ENCODE measurements around the gene AKIP1. TPM values are rescaled to one million over a fixed set of nuclear protein-coding genes. Genes with fewer than 3 reads are reported as not detected.

The AKIP1 gene
- total RNA-seq, 2 experiments from 2014 or later, result 25.2 to 28.2 TPM

GRCh38 chr11:8942518-8943066 lies 31.6 kb downstream of the AKIP1 start, which contains the start of gene ASCL3:
TSS of gene ASCL3 (minus strand) at chr11:8943016. CDS start at chr11:8938161, 4,855 bp downstream.
- Histone ChIP-seq H3K4me2 (ENCODE audit: low read length) (no peak within 1 kb of the TSS), H2AFZ (ENCODE audit: low read length) (no peak within 1 kb of the TSS), H4K20me1 (ENCODE audit: insufficient read depth, low read length) (no peaks in the 10 kb centered on the region; the same call in 1 of the 2 replicates), H3K4me1 (ENCODE audit: insufficient read depth, low read length, poor library complexity, severe bottlenecking) (no peaks in the 10 kb centered on the region), H3K9me3 (ENCODE audit: low read length) (no peaks in the 10 kb centered on the region), H3K9me2 (ENCODE audit: insufficient read depth, low read length) (no peaks in the 10 kb centered on the region), H3K27ac (ENCODE audit: low read depth, low read length, poor library complexity, severe bottlenecking) (no peak within 1 kb of the TSS), H3K4me3 (ENCODE audit: low read depth, low read length, poor library complexity, severe bottlenecking) (no peak within 1 kb of the TSS), H3K79me2 (ENCODE audit: insufficient read depth, low read depth, low read length) (no peaks in the 10 kb centered on the region), H3K36me3 (ENCODE audit: insufficient read depth, low read length) (peaks cover 8% of the 10 kb centered on the region; the same call in 1 of the 2 replicates)
- no peak for TF ChIP-seq EZH2phosphoT487 (IDR thresholded peaks at IDR 0.05; ENCODE audit: borderline replicate concordance, low read depth, low read length)
- TF ChIP-seq CTCF (conservative IDR thresholded peaks at IDR 0.05; ENCODE audit: low read length), result no peak
- CTCF ChIA-PET (ENCODE audit: unreplicated experiment), result no interaction called here
- POLR2A ChIA-PET, result no interaction called here
- no TSS peak for BruUV-seq (replicated peaks)
- intact Hi-C loops (cut with micrococcal nuclease; ENCODE audit: unreplicated experiment), result no loop called here
- DNase-seq (ENCODE audit: low spot score), result no peak

- no peak overlapping the region for H2AFZ ChIP-seq (ENCODE audit: low read length)
- peaks cover 51% of the 10 kb centered on the region for H3K36me3 ChIP-seq (ENCODE audit: insufficient read depth, low read length)
- no peaks in the 10 kb centered on the region for H3K4me1 ChIP-seq (ENCODE audit: insufficient read depth, low read length, poor library complexity, severe bottlenecking)
- DNase-seq (ENCODE audit: low spot score), result no peak
- POLR2A ChIA-PET, result interaction anchor here (0.6 kb wide), 1 partner anchor 365 kb away, joined by 3 read pairs; no protein-coding TSS in a partner anchor
- H3K79me2 ChIP-seq (ENCODE audit: insufficient read depth, low read depth, low read length), result no peaks in the 10 kb centered on the region
- BruUV-seq (replicated peaks), result TSS peak; percentile 56
- no peaks in the 10 kb centered on the region for H3K9me3 ChIP-seq (ENCODE audit: low read length)
- no peak overlapping the region for H3K27ac ChIP-seq (ENCODE audit: low read depth, low read length, poor library complexity, severe bottlenecking)
- no peak overlapping the region for H3K4me2 ChIP-seq (ENCODE audit: low read length)
- TF ChIP-seq EZH2phosphoT487 (IDR thresholded peaks at IDR 0.05; ENCODE audit: borderline replicate concordance, low read depth, low read length), result no peak
- TF ChIP-seq CTCF (conservative IDR thresholded peaks at IDR 0.05; ENCODE audit: low read length), result no peak
- no peaks in the 10 kb centered on the region for H3K9me2 ChIP-seq (ENCODE audit: insufficient read depth, low read length)
- intact Hi-C loops (cut with micrococcal nuclease; ENCODE audit: unreplicated experiment), result no loop called here
- no peaks in the 10 kb centered on the region for H4K20me1 ChIP-seq (ENCODE audit: insufficient read depth, low read length)
- CTCF ChIA-PET (ENCODE audit: unreplicated experiment), result no interaction called here
- H3K4me3 ChIP-seq (ENCODE audit: low read depth, low read length, poor library complexity, severe bottlenecking), result no peak overlapping the region
Observed at GRCh38 chr11:8947230-8947943, 36.4 kb downstream of the AKIP1 start.

- Histone ChIP-seq H2AFZ (ENCODE audit: low read length) (no peak overlapping the region), H3K79me2 (ENCODE audit: insufficient read depth, low read depth, low read length) (no peaks in the 10 kb centered on the region), H3K4me2 (ENCODE audit: low read length) (no peak overlapping the region), H3K4me3 (ENCODE audit: low read depth, low read length, poor library complexity, severe bottlenecking) (no peak overlapping the region), H3K9me3 (ENCODE audit: low read length) (no peaks in the 10 kb centered on the region), H3K27ac (ENCODE audit: low read depth, low read length, poor library complexity, severe bottlenecking) (no peak overlapping the region), H3K9me2 (ENCODE audit: insufficient read depth, low read length) (no peaks in the 10 kb centered on the region), H4K20me1 (ENCODE audit: insufficient read depth, low read length) (no peaks in the 10 kb centered on the region), H3K36me3 (ENCODE audit: insufficient read depth, low read length) (peaks cover 66% of the 10 kb centered on the region), H3K4me1 (ENCODE audit: insufficient read depth, low read length, poor library complexity, severe bottlenecking) (no peaks in the 10 kb centered on the region)
- no TSS peak for BruUV-seq (replicated peaks)
- no peak for DNase-seq (ENCODE audit: low spot score)
- POLR2A ChIA-PET, result interaction anchor here (0.6 to 1.3 kb wide), 6 partner anchors 9 to 1081 kb away, joined by 3 to 4 read pairs (median 4); no protein-coding TSS in a partner anchor
- intact Hi-C loops (cut with micrococcal nuclease; ENCODE audit: unreplicated experiment), result no loop called here
- TF ChIP-seq EZH2phosphoT487 (IDR thresholded peaks at IDR 0.05; ENCODE audit: borderline replicate concordance, low read depth, low read length), result no peak
- TF ChIP-seq CTCF (conservative IDR thresholded peaks at IDR 0.05; ENCODE audit: low read length), result no peak
- CTCF ChIA-PET (ENCODE audit: unreplicated experiment), result no interaction called here
Observed at GRCh38 chr11:8948886-8949285, 37.9 kb downstream of the AKIP1 start.

All from OCI-LY7 (cell line).